ENCODE data around the gene MFRP.

MFRP gene

DNA sequence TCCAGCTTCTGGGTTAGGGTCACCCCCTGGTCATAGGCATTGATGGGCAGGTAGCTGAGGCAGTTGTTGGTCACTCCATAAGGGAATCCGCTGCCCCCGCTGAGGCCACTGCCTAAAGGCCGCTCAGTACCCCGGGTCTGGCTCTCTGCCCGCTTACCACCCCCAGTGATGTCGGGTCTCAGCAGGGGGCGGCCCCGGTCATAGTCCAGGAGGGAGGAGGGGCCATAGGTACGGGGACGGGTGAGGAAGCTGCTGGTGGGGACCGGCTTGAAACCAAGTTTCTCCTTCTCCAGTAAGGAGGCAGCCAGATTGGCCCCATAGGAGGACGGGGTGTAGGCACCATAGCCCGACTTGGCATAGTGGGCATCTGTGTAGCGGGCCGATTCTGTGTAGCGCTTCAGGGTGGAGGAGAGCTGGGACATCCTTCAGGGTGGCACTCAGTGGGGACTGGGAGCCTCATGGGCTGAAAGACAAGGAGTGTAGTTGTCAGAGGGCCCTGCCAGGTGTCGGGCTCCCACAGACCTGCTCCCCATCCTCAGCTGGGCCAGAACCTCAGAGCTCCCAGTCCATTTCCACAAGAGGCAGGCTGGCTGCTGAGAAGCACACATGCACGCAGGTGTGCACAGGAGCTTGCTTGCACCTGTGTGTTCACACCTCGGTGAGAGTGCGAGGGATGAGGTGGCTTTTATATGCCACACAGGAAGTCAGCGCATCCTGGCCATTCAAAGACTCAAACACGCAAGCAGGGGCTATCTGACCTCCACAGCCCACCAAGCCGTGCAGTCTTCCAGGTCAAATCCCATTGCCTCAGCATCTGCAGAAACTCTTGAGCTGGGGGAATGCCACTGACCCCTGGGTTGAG, 26.8 kb upstream of the MFRP start:
- no peak for DNase-seq (ENCODE audit: low read depth)

DNA sequence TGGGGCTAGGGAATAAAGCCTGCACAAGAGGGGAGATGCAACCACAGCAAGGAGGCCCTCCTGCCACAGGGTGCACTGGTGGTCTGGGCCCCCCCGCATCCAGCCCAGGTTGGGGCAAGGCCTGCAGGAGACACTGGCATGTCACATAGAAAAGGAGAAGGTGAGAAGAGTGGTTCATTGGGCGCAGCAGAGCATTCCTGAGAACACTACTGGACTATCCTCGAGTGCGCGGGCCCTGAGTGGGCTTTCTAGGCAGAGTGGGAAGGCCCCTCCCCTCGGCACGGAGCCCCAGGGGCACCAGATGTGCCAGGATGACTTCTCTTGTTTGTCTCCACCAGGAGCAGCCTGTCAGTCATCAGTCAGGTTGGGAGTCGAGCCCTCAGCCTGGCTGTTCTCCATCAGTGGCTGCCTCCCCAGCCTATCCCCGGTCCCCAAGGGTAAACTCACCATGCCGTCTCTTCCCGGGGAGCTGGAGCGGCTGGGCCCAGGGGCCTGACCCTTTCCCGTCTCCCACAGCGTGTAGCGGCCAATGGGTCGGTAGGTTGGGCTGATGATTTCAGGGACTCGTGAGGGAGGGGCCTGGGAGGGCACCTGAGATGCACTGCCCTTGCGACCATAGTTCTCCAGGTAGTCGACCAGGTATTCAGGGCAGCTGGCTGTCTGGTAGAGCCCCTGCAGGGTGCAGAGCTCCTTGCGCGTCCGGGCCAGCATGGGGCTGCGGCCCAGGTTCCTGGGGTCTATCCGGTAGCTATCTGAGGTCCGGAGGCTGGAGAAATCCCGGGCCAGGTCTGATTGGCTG, 26.0 kb upstream of the MFRP start:
- DNase-seq (ENCODE audit: low read depth): no peak

DNA sequence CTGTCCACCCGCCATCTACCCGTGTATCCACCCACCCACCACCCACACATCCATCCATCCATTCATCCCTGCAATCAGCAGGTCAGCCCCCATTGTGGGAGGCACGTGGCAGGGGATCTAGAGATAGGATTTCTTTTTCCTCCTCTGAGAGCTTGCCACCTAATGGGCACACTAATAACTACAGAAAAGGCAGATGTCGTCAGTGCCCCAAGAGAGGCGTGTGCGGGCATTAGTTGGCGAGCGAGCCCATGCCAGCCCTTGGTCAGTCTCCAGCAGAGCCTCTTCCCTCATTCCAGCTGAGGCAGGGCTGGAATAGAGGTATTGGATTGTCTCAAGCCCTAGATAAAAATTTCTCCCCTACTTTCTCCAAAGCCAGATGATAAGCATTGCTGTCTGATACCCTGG, 25.3 kb upstream of the MFRP start:
- no peak for DNase-seq (ENCODE audit: low read depth)

DNA sequence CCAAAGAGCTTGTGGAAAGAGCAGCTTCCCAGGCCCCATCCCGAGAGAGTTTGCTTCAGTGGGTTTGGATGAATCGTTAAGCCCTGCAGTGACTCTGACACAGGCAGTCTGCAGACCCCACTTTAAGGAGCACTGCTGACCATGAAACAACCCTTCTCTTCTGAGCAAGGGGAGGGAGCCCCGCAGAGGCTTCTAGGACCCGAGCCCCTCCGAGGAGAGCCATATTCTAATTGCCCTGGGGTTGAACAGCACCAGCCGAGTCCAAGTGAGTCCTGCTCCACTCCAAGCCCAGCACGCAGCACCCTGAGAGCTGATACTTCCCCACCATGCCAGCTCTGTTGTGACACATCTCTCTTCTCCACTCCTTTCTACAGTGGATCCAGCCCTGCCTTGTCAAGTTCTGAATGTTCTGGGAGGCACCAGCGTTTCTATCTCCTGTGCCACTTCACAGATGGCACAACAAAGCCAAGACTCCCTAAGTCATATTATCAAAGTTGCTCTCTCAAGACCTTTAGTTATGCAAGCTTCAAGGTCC, 24.6 kb upstream of the MFRP start:
- DNase-seq (ENCODE audit: low read depth): no peak

DNA sequence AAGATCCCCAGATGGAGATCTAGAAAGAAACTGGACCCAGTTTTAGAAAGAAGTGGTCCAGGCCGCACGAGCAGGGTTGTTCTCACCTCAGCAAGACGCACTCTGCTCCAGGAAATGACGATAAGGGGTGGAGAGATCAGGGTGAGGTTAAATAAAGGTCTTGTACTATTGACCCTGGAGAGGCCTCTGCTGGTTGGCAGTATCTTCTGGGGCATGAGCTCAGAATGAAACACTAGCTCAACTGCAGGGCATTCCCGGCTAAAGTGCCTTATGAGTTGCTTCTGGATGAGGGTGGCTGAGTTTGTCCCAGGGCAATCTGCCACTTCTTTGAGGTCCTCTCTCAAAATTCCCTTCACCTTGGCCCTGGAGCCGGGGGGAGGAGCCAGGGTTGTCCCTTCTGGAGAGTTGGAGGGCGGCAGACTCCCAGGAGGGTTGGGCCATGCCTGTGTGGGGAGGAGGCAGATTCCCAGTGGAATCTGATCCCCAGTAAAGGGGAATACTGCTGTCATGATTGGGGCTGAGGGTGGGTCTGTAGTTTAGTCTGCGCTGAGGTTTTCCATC, 24.1 kb upstream of the MFRP start:
- no peak for DNase-seq (ENCODE audit: low read depth)

DNA sequence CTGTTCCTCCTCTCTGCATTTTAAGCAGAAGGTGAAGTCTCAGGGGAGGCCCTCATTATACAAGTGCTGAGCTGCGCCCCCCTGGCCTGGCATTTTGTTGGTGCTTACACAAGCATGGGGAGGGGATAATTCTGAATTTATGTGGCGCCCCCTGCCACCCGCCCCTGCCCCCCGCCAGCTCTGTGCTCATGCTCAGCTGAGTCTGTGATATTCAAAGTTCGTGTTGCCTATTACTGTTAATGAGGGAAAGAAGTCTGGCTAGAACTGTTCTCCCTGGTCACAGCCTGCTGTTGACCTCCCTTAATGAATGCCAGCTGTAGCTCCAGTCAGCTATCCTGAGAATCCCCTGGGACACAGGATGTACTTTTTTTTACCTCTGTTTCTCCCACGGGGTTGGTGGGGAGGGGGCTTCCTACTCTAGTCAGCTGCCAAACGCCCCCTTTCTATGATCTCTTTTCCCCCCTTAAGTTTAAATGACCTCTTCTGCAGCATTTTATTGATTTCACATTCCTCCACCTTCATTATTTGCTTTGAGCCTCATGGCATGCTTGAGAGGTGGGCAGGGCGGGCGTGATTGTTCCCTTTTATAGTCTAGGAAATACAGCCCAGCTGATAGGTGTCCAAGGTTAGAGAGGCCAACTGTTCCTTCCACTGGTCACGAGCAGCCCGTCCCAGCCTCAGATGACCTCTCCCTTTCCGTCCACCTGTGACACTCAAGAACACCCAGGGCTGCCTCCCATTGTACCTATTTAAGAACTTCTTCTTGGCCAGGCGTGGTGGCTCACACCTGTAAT, 22.8 kb upstream of the MFRP start:
- DNase-seq (ENCODE audit: low read depth): no peak

DNA sequence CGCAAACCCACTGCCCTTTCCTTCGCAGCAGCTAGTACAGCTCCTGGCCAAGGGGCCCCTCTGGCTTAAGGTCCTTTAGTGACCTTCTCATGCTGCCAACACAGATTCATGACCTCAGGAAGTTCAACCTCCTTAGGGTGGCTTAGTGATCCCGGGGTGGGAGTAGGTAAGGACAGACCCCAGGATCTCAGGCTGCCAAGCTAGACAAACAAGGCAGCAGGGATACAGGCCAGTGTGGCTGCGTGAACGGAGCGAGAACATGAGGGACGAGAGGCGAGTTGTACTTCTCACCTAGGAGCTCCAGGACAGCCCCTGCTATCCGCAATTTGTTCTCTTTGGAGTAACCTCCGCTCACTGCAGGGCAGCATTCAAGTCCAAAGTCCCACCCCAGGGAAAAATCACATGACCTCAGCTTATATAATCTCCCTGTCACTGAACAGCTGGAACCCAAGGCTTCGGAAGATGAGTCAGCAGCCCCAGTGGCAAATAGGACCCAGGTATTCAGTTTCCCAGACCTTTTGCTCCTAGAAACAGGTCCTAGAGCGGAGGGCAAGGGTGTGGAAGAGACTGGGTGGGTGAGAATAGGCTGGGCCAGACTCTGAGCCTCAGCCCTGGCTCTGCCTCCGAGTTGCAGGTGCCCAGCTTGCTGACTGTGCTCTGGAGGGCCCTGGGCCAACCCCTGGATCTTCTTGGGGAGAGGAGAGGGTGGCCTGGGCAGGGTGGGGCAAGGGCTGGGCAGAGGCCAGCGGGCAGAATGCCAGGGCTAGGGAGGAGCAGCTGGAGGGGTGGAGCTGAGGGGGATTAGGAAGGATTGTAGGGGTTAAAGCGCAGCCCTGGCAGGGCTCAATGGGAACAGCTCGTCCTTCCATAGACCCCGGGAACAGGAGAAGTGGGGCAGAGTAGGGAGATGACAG, 21.9 kb upstream of the MFRP start:
- DNase-seq (ENCODE audit: low read depth): peak; percentile 75

DNA sequence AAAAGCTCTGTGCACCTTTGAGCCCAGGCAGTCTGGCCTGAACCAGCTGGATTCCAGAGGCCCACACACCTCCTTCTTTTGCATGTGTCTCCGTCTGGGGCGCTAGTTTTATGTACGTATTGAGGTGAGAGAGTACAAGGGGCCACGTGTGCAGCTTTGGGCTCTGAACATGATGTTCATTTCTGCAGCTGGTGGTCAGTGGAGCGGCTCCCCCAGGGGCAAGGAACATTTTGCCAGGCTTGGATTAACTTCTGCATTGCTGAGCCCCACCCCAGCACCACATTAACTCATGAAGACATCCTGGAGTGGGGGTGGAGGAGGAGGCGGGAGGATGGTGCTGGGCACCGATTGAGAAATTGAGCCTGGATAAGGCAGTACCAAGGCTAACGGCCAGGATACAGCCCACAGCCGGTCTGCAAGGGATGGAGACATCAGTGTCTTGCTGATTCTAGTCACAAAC, 21.2 kb upstream of the MFRP start:
- peak; percentile 75 for DNase-seq (ENCODE audit: low read depth)

DNA sequence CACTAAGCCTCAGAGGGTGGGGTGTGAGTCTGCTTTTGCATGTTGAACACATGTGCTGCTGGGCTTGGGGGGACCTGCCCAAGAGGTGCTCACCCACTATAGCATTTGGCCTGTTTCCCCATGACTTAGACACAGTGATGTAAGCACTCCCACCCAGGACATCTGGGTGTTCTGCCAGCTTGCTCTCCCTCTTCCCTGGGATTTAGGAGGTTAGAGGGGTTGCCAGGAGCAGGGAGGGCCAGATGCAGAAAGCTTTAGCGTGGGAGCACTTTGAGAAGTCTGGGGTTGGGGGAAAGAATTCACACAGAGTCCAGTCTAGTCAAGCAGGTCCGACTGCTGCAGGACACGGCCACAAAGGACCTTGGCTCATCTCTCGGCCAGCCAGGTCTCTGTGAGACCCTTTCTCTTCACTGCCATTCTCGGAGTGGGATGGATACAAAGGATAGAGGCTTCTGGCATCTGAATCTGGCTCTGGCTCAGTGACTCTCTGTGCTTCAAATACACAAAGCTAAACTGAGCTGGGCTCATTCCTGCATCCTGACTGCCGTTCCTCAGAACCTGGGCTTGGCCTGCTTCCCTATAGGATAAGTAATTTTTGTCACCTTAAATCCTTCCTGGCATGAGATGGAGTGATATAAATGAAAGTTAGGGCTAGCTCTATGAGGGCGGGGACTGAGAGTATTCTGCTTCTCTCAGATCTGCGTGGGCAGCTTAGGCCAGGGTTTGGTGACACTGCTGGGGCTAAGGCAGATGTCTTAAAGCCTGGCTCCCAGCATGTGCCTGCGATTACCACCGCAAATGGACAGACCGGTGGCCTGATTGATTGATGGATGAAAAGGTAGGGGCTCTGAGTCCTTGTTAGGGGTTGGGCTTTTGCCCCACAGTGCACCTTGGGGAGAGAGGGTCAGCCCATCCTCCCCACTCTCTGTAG, 20.4 kb upstream of the MFRP start:
- DNase-seq (ENCODE audit: low read depth): no peak

DNA sequence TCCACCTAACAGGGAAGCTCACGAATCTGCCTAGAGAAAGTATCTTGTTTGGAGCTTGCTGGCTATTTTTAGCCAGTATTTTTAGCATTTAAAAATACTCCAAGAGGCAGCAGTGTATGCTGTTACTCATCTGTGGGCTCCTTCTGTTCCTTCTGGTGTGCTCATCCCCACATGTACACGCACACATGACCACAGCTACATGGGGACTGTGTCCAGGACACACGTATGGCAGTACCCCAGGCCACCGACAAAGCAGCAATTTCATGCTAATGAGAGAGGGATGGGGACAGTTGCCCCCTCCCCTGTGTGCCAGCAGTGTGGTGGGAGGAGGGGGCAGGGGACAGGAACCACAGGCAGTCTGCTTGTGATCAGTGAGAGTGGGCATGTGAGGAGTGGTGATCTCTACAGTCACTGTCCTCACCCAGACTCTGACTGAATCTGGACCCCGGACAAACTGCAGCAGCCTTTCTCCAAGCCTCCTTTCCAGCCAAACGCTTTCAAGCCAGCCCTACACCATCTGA, 18.6 kb upstream of the MFRP start:
- DNase-seq (ENCODE audit: low read depth): no peak

DNA sequence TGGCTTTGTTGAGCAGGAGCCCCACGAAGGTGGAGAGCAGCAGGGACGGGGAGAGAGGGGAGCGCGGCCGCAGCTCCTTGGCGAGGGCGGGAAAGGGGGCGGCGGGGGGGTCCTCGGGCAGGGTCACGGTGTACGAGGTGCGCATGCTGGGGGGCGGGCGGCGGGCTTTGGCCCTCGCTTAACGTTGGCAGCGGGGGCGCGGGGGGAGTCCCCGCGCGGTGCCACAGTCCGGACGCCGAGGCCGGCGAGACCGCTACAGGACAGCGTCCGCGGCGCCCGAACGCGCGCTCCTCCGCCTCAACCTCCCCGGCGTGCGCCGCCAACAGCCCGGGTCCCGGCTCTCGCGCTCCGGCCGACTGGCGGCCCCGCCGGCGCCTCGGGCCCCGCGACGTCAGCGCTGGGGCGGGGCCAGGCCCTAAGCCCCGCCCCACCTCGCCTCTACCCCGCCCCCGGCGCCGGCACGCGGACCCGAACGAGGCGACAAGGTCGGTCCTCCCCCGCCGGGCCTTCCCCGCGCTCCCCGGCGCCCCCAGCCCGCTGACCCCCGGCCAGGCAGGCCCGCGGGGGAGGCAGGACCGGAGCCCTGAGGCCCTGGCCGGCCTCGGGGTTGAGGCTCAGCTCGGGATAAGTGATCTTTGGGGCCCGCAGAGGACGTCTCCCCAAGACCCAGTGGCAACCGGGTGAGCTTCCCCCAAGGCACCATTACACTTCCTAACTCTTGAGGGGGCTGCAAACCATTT, 17.5 kb upstream of the MFRP start:
- no peak for DNase-seq (ENCODE audit: low read depth)

DNA sequence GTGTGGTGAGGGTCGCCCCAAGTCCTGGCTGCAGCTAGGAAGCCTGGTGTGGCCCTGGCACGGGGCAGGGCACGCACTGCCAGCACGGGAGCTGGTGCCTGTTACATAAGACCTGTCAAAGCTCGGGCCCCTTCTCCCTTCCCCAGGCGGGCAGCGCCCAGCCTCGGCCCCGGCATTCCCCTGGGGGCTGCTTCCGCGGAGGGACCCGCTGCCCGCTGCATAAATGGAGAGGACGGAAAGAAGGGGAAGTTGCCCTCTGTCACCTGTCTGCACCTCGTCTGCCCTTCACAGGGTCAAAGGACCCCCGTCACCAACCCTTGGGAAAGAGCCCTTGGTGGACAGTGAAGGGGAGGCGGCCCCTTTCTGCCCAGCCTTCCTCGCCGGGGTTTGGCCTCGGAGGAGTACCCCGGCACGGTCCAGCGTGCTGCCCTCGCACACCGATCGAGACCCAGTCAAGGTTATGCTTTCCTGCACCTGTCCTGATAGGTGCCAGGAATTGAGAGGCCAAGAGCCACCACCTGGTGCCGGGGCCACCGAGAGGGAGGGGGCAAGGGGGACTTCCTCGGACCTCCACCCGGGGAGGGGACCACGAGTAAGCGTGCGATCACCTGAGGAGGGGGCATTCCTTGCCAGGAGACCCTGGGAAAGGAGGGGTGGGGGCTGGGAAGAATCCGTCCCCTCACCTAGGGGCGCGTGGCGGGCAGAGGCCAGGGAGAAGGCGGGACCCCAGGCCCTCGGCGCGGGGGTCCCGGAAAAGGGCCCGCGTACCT, 16.8 kb upstream of the MFRP start:
- no peak for DNase-seq (ENCODE audit: low read depth)

DNA sequence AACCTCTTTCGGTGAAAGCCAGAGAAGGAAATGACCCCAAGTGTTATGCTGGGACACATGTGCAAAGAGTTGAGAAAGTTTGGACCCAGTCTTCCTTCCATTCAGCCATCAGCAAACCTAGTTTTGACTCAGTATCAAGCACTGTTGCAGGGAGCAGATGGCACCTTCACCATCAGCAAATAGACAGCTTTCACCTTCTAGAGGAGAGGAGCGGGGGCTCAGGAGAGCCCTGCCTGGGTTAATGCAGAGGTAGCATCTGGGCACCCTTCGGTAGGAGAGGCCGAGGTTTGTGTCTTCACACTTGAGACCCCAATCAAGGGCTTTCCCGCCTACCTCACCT, 16.2 kb upstream of the MFRP start:
- no peak for DNase-seq (ENCODE audit: low read depth)

DNA sequence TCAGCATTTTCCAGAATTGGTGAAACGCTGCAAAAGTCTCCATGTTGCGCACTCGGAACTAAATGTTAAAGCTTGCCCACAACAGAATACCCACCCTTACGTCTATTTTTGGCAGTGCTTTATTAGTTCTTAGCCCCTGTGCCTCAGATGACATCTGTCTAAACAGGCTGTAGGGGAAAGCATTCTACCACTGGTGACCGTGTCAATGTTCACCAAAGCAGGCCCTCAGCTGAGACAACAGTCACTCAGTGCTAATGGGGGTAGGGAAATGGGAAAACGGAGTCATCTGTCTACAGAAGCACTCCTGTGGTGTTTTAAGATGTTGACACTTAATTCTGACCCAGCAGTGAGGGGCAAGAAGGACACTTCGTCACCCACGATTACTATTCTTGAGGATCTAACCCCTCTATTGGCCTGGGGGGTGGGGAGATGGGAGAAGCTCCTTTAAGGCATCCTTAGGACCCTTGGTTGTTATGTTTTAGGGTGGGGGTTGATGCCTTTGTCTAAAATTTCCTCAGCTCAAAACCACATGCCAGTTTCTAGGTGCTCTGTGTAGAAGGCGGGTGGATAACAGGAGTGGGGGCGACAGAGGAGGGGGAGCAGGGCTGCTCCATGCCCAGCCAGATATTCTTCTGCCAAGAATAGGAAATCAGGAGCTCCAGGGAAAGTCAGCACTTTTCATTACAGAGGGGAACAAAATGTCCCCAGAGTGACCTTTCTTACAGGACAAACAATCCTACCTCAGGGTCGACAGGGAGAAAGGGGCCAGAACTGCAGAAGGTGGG, 15.6 kb upstream of the MFRP start:
- DNase-seq (ENCODE audit: low read depth): no peak

DNA sequence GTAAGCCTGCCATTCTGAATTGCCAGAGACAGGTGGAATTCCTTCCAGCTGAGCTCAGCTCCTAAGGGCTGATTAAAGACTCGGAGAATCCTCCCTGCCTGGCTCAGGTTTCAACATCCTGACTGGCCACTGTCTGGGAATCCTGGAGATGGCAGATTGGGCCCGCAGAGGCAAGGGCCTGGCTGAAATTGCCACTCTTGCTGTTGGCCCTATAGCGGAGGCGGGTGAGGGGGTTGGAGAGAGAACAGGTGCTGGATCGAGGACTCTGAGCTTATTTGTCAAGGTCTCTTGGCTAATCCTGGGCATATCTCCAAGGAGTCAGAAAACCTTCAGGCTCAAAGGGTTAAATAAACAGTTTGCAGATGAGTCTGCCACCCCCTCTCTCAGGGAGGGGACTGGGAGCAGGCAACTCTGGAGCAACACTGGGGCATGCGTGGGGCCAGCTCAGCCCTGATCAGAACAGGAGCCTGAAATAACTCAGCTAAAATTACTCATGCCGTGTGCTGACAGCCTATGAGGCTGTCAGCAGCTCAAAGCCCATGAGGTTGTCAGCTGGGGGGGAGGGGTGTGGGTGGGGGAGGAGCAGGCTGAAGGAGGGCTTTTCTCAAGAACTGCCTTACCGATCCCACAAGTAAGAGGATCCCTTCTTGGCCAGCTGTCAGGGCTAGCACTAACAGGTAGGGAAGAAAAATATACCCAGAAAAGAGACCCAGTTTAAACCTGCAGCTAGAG, 14.7 kb upstream of the MFRP start:
- peak; percentile 78 for DNase-seq (ENCODE audit: low read depth)
